LNCAP (cell line): ENCODE data around the gene CNDP2.

Source experiments
- CTCF ChIP-seq: fragments of 450-650 bp; IDR thresholded peaks from 2 replicates; pipeline ENCODE4 v1.5.1; 2017; ENCODE audit warnings: mild to moderate bottlenecking

CNDP2 gene

GRCh38 chr18:74531043-74531442, 34.9 kb downstream of the CNDP2 start:
- TF ChIP-seq CTCF: no peak

DNA sequence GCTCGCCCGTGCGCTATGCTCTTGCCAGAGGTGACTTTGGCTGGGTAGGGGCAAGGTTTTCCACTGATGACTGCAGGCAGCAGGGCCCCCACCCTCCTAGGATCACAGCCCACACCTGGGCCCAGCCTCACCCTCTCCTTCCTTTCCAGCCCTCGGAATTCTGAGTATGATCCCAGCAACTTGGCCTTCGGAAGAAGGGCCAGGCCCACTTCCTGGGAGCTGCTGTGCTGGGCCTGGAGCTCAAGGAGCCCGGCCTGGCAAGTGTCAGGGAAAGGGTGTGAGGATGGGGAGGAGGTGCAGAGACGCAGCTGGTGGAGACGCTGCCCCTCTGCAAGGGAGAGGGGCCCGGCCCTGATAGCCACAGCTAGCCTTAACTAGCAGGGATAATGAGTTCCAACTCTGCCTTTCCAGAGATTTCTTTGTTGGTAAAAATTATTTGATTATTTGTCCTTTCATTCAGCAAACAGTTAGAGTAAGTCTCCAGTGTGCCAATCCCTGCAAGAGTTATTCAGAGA, 36.4 kb downstream of the CNDP2 start:
- no peak for TF ChIP-seq CTCF

DNA sequence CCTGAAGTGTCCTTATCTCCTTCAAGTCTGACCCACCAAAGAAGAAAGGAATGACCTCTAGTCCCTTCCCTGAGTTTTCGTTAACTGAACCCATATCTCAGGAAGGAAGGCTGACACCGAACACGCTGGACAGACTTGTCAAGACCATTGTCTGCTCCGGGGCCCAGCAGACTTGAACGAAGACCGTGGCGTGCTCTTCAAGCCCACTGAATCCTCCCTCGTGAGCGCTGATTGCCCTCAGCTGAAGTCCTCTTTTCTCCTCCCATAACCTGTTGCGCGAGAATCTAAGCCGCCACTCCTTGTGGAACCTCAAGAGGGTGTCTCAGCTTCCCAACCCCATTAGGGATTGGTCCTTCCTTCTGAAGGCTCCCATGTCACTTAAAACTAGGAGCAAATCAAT, 37.5 kb downstream of the CNDP2 start:
- no peak for TF ChIP-seq CTCF

DNA sequence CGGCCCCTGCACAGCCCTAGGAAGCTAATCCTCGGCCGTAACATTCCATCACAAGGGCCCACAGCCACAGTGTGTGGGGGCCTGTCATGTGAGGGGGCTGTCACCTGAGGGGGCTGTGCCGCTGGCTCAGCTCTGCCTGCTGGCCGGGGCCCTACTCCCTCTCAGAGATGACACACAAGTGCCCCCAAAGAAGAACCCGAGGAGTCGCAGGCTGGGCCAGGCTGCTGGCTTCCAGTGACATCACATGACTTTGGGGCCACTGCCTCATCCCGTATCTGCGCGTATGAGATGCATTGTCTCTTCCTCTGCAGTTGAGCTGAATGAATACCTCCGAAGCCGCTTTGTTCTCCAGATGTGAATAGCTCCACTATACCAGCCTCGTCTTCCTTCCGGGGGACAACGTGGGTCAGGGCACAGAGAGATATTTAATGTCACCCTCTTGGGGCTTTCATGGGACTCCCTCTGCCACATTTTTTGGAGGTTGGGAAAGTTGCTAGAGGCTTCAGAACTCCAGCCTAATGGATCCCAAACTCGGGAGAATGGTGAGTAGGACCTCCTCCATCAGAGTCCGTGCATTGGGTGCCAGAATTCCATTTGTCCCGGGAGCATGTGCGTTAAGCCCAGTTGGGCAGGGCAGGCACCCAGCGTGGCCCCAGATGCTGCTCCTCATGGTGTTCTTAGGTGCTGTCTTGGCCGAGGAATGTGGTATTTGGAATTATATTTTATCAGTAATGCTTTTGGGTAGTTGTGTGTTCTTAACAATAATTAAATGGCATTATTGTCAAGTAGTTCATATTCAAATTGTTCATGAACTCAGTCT, 38.2 kb downstream of the CNDP2 start, which contains the start of gene CNDP1:
TSS of gene CNDP1 (plus strand) at position 351 of the 820 bp plus-strand sequence. CDS start at position 519, 168 bp downstream.
- TF ChIP-seq CTCF: no peak

GRCh38 chr18:74534981-74535649, 39.0 kb downstream of the CNDP2 start:
- no peak for TF ChIP-seq CTCF

- no peak for TF ChIP-seq CTCF
Measured at GRCh38 chr18:74539289-74539688, 43.1 kb downstream of the CNDP2 start.

- no peak for TF ChIP-seq CTCF
Measured at GRCh38 chr18:74540652-74541421, 44.7 kb downstream of the CNDP2 start.
